ENCODE results near the gene MTFR2. TPM values are rescaled to one million over a fixed set of nuclear protein-coding genes. Genes with fewer than 3 reads are reported as not detected.

Gene MTFR2
- 5.2 and 6.4 TPM in 2 replicates for total RNA-seq

GRCh38 chr6:136249811-136250685 lies at the start of gene MTFR2:
Gene MTFR2 (minus strand): TSS chr6:136250311. CDS start chr6:136249099, 1,212 bp downstream.
- peak; percentile 97 for DNase-seq (ENCODE audit: extremely low read depth, low read depth, low spot score)

DNA sequence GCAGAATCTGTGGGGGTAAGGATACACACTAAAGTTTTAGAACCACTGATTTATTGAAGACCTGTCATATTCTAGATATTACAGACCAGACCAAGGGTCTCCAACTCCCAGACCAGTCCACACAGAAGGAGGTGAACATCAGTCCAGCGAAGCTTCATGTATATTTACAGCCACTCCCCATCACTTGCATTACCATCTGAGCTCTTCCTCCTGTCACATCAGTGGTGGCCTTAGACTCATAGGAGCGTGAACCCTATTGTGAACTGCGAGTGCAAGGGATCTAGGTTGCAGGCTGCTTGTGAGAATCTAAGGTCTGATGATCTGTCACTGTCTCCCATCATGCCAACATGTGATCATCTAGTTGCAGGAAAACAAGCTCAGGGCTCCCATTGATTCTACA lies 44.5 kb upstream of the MTFR2 start:
- DNase-seq (ENCODE audit: extremely low read depth, low read depth, low spot score): no peak

- peak; percentile 69 for DNase-seq (ENCODE audit: extremely low read depth, low read depth, low spot score)
Measured at GRCh38 chr6:136290410-136291010, 40.4 kb upstream of the MTFR2 start.

GRCh38 chr6:136289579-136290409 lies 39.7 kb upstream of the MTFR2 start, which contains the start of gene BCLAF1:
Gene BCLAF1 (minus strand): TSS chr6:136289846. CDS start chr6:136279866, 9,980 bp downstream.
- DNase-seq (ENCODE audit: extremely low read depth, low read depth, low spot score): peak; percentile 92

DNA sequence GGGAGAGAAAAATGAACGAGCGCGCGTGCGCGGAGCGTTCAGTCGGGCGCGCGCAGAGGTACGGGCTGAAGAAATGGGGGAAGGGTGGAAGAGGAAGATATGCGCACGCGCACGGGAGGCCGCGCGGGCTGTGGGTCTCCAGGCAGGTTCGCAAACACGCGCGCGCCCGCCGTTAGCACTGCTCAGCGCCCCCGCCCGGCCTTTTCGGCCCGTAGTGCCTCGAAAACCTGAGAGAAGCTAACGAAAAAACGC lies 39.1 kb upstream of the MTFR2 start:
- peak; percentile 48 for DNase-seq (ENCODE audit: extremely low read depth, low read depth, low spot score)

DNA sequence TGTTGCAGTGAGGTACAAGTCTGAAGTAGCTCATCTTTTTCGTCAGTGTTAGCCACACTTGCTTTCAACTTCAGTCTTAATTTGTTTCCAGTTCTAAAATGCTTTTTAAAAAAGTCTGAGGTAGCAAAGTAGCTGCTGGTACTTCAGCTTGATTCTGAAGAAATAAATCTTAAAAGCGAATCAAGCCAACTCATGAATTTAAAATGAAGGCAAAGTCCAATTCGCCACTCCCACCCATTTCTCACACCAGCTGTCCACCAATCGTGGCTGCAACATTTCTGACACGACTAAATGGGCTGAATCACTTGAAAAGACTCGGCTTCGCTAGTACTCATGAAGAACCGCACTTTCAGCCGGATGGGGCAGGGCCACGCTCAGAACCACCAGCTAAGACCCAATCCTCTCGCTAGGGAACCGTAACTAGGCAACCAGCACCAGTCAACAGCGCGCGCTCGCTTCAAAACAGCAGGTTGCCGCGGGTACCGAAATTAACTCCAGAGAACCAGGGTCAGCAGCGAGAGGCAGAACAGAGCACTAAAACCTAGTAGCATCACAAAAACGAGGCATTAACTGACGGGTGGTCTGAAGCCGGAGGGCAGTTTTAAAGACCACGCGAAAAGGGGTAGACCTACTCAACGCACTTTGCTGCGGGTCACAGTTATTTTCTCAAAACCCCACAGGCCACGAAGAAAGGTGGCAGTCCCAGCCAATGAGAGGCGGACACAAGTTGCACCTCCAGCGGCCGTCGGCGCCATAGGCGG lies 38.6 kb upstream of the MTFR2 start:
- peak; percentile 78 for DNase-seq (ENCODE audit: extremely low read depth, low read depth, low spot score)

GRCh38 chr6:136284909-136285308 lies 34.8 kb upstream of the MTFR2 start:
- no peak for DNase-seq (ENCODE audit: extremely low read depth, low read depth, low spot score)

GRCh38 chr6:136282906-136283305 lies 32.8 kb upstream of the MTFR2 start:
- no peak for DNase-seq (ENCODE audit: extremely low read depth, low read depth, low spot score)

- DNase-seq (ENCODE audit: extremely low read depth, low read depth, low spot score): no peak
Measured at GRCh38 chr6:136280032-136280609, 30.0 kb upstream of the MTFR2 start.

DNA sequence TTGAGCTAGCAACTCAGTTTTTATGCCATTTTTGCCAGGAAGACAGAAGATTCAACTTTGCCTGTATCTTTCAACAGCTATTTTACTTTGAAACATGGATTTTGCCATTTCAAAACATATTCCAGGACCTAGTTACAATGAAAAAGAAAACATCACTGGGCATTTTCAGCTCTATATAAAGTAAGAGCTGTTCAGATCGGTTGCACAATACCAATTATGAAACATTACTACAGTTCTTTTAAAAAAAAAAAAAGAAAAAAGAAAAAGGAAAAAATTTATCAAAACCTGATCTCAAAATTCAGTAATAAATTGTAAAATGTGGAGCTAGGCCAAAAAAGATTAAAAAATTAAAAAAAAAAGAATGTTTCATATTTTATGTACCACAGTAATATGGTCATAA lies 24.0 kb upstream of the MTFR2 start:
- DNase-seq (ENCODE audit: extremely low read depth, low read depth, low spot score): no peak

- no peak for DNase-seq (ENCODE audit: extremely low read depth, low read depth, low spot score)
Measured at GRCh38 chr6:136265101-136265500, 15.0 kb upstream of the MTFR2 start.

DNA sequence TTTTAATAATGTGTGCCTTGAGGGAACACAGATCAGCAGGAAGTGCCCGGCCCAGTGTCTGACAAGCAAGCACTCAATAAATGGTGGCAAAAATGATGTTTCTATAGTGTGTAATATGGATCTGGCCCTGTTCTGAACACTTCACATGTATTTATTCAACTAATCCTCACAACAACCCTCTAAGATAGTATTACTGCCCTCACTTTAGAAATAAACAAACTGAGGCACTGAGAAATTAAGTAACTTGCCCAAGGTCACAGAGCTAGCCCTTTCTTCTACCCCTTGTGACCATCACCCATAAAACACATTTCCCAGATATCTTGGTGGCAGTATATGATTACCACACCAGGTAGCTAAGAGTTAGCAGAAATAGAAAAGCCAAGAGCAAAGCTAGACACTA lies 12.8 kb upstream of the MTFR2 start:
- no peak for DNase-seq (ENCODE audit: extremely low read depth, low read depth, low spot score)

- DNase-seq (ENCODE audit: extremely low read depth, low read depth, low spot score): no peak
Measured at GRCh38 chr6:136254851-136255466, 4.8 kb upstream of the MTFR2 start.

- no peak for DNase-seq (ENCODE audit: extremely low read depth, low read depth, low spot score)
Measured at GRCh38 chr6:136253734-136254133, 3.6 kb upstream of the MTFR2 start.

GRCh38 chr6:136252441-136252840 lies 2.3 kb upstream of the MTFR2 start:
- no peak for DNase-seq (ENCODE audit: extremely low read depth, low read depth, low spot score)

GRCh38 chr6:136251394-136251793 lies 1.3 kb upstream of the MTFR2 start:
- no peak for DNase-seq (ENCODE audit: extremely low read depth, low read depth, low spot score)

GRCh38 chr6:136250686-136251008 lies 536 bp upstream of the MTFR2 start:
- no peak for DNase-seq (ENCODE audit: extremely low read depth, low read depth, low spot score)

GRCh38 chr6:136249336-136249735 lies 775 bp downstream of the MTFR2 start:
- no peak for DNase-seq (ENCODE audit: extremely low read depth, low read depth, low spot score)

DNA sequence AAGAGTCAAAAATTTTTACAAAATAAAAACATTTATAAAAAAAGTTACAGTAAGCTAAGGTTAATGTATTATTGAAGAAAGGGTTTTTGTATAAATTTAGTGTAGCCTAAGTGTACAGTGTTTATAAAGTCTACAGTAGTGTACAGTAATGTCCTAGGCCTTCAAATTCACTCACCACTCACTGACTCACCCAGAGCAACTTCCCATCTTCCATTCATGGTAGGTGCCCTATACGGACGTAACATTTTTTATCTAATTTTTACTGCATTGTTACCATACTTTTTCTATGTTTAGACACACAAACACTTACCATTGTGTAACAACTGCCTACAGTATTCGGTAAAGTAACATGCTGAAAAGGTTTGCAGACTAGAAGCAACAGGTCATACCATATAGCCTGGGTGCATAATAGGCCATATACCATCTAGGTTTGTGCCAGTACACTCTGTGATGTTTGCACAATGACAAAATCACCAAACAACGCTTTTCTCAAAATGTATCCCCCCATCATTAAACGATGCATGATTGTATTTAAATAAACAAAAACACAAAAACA lies 6.0 kb downstream of the MTFR2 start:
- no peak for DNase-seq (ENCODE audit: extremely low read depth, low read depth, low spot score)
